IPS-18a (cell line): ENCODE measurements around the gene MAT2B.

Source experiments
- H3K27ac ChIP-seq: one replicate; pipeline ENCODE4 v1.5.1; 2013; ENCODE audit warnings: low read length
- H3K27me3 ChIP-seq: one replicate; pipeline ENCODE4 v1.6.1; 2013; ENCODE audit warnings: mild to moderate bottlenecking, low read length; ENCODE audit not compliant: control insufficient read depth, insufficient read depth
- H3K36me3 ChIP-seq: one replicate; pipeline ENCODE4 v1.6.1; 2013; ENCODE audit warnings: low read depth, low read length; ENCODE audit not compliant: control insufficient read depth
- H3K4me1 ChIP-seq: one replicate; pipeline ENCODE4 v1.6.1; 2013; ENCODE audit warnings: low read depth, low read length; ENCODE audit not compliant: control insufficient read depth
- H3K4me3 ChIP-seq: one replicate; pipeline ENCODE4 v1.5.1; 2013; ENCODE audit warnings: low read length
- H3K9ac ChIP-seq: one replicate; pipeline ENCODE4 v1.6.1; 2013; ENCODE audit warnings: mild to moderate bottlenecking, low read length, moderate library complexity
- H3K9me3 ChIP-seq: one replicate; pipeline ENCODE4 v1.6.1; 2013; ENCODE audit warnings: low read depth, low read length; ENCODE audit not compliant: control insufficient read depth

Gene MAT2B

GRCh38 chr5:163563112-163563511, 57.7 kb downstream of the MAT2B start:
- H3K4me1 ChIP-seq = peaks cover 43% of the 10 kb centered on the region
- H3K9me3 ChIP-seq = no peaks in the 10 kb centered on the region
- H3K9ac ChIP-seq = no peak overlapping the region
- H3K4me3 ChIP-seq = no peak overlapping the region
- H3K27me3 ChIP-seq = peaks cover 38% of the 10 kb centered on the region
- no peaks in the 10 kb centered on the region for H3K36me3 ChIP-seq
- no peak overlapping the region for H3K27ac ChIP-seq

- no peak overlapping the region for H3K4me3 ChIP-seq
- no peak overlapping the region for H3K27ac ChIP-seq
- peaks cover 40% of the 10 kb centered on the region for H3K27me3 ChIP-seq
- no peaks in the 10 kb centered on the region for H3K36me3 ChIP-seq
- peaks cover 44% of the 10 kb centered on the region for H3K4me1 ChIP-seq
- H3K9ac ChIP-seq = no peak overlapping the region
- no peaks in the 10 kb centered on the region for H3K9me3 ChIP-seq
These were observed 58.5 kb downstream of the MAT2B start for GRCh38 chr5:163563880-163564279.

- Histone ChIP-seq H3K27me3 (peaks cover 40% of the 10 kb centered on the region), H3K36me3 (no peaks in the 10 kb centered on the region)
These were observed 59.0 kb downstream of the MAT2B start for GRCh38 chr5:163564321-163564938.

GRCh38 chr5:163565492-163565891, 60.1 kb downstream of the MAT2B start:
- no peaks in the 10 kb centered on the region for H3K9me3 ChIP-seq
- no peaks in the 10 kb centered on the region for H3K36me3 ChIP-seq
- H3K27ac ChIP-seq = no peak overlapping the region
- H3K4me3 ChIP-seq = peak overlapping the region; percentile 58
- peaks cover 47% of the 10 kb centered on the region for H3K4me1 ChIP-seq
- no peak overlapping the region for H3K9ac ChIP-seq
- peaks cover 40% of the 10 kb centered on the region for H3K27me3 ChIP-seq

More at GRCh38 chr5:163564321-163564938, 59.0 kb downstream of the MAT2B start:
- Histone ChIP-seq H3K4me3 (no peak overlapping the region), H3K9me3 (no peaks in the 10 kb centered on the region), H3K4me1 (peaks cover 44% of the 10 kb centered on the region), H3K9ac (no peak overlapping the region), H3K27ac (no peak overlapping the region)

GRCh38 chr5:163565931-163566608, 60.7 kb downstream of the MAT2B start:
- Histone ChIP-seq H3K27ac (no peak overlapping the region), H3K4me1 (peaks cover 47% of the 10 kb centered on the region), H3K27me3 (peaks cover 40% of the 10 kb centered on the region), H3K9me3 (no peaks in the 10 kb centered on the region), H3K9ac (no peak overlapping the region), H3K36me3 (no peaks in the 10 kb centered on the region), H3K4me3 (peak overlapping the region; percentile 58)

- peaks cover 40% of the 10 kb centered on the region for H3K27me3 ChIP-seq
- no peak overlapping the region for H3K27ac ChIP-seq
- no peaks in the 10 kb centered on the region for H3K9me3 ChIP-seq
- H3K4me3 ChIP-seq = peak overlapping the region; percentile 58
- no peaks in the 10 kb centered on the region for H3K36me3 ChIP-seq
- H3K9ac ChIP-seq = no peak overlapping the region
- peaks cover 47% of the 10 kb centered on the region for H3K4me1 ChIP-seq
These were observed 61.3 kb downstream of the MAT2B start for GRCh38 chr5:163566678-163567077.

GRCh38 chr5:163567811-163568210, 62.4 kb downstream of the MAT2B start:
- no peaks in the 10 kb centered on the region for H3K9me3 ChIP-seq
- no peaks in the 10 kb centered on the region for H3K36me3 ChIP-seq

More at GRCh38 chr5:163567811-163568210, 62.4 kb downstream of the MAT2B start:
- Histone ChIP-seq H3K27me3 (peaks cover 40% of the 10 kb centered on the region), H3K9ac (no peak overlapping the region), H3K4me1 (peaks cover 47% of the 10 kb centered on the region), H3K4me3 (no peak overlapping the region), H3K27ac (no peak overlapping the region)
